Ovary (tissue), 9 donors: ENCODE data around the gene DLD. TPM values are rescaled to one million over a fixed set of nuclear protein-coding genes. Genes with fewer than 3 reads are reported as not detected.

Experiments
- DNase-seq, 5 donors: peaks; one replicate each; pipeline ENCODE4 v3.0.0-alpha.2; 2019 to 2020
- H3K27ac ChIP-seq, 2 donors: fragments of 200-600 bp; one replicate each; pipeline versions ENCODE4 v1.5.1 to v1.8.0; 2019 to 2022
- H3K27me3 ChIP-seq: fragments of 200-600 bp; one replicate; pipeline ENCODE4 v1.8.0; 2022
- H3K36me3 ChIP-seq: fragments of 200-600 bp; sonication (generic); one replicate; pipeline ENCODE4 v1.5.1; 2019
- H3K4me1 ChIP-seq: one replicate; pipeline ENCODE4 v1.8.1; 2013; ENCODE audit warnings: mild to moderate bottlenecking, moderate library complexity; ENCODE audit not compliant: insufficient read depth
- H3K4me3 ChIP-seq: fragments of 200-600 bp; sonication (generic); one replicate; pipeline ENCODE4 v1.5.1; 2017
- H3K9me3 ChIP-seq, 2 donors: fragments of 200-600 bp in 1 of 2; sonication (generic) in 1 of 2; one replicate each; pipeline versions ENCODE4 v1.5.1 to v1.8.1; 2013 to 2019; ENCODE audit warnings: mild to moderate bottlenecking in 1 of 2, moderate library complexity in 1 of 2
- EP300 ChIP-seq: sonication (generic); formaldehyde crosslinking; IDR thresholded peaks from one replicate; pipeline ENCODE4 v1.6.1; 2017; ENCODE audit warnings: antibody characterized with exemption
- POLR2A ChIP-seq: fragments of 450-650 bp; IDR thresholded peaks from one replicate; pipeline ENCODE4 v1.6.1; 2017; ENCODE audit warnings: antibody characterized with exemption, mild to moderate bottlenecking, moderate library complexity
- WGBS, 3 donors: extraction: QIAGEN DNeasy Blood & Tissue Kit in 1 of 3; methylation state at CpG; one replicate each; pipeline versions ENCODE4 v1.1.5 to v1.1.7; 2013 to 2017; 5-methylcytosine and 5-hydroxymethylcytosine counted together
- intact Hi-C, 4 donors: fragments of 100-400 bp; cut with DNase I; formaldehyde crosslinking; loops; one replicate each; pipeline versions ENCODE4 v1.11.0 to v1.15.1; 2022 to 2023
- polyA plus RNA-seq, 2 donors: library from polyadenylated mRNA; stranded (reverse); fragments of 200-250 nt in 1 of 2; fragments of 350-450 nt in 1 of 2; fragmentation: Illumina TruSeq in 1 of 2; extraction: RNeasy Lipid Tissue Mini Kit (QIAGEN cat#74804) in 1 of 2; gene quantifications; one replicate each; pipeline ENCODE4 v1.2.3, GENCODE V29; 2013 to 2014
- total RNA-seq, 7 donors: library from RNA; depleted of rRNA in 2 of 7; stranded (reverse); fragments of >200 nt in 2 of 7; fragmentation: NEBNext Ultra II Directional in 3 of 7; extraction: Animal tissue kit (Norgen Biotek cat#: 25700) in 3 of 7; gene quantifications; one replicate each; pipeline versions ENCODE4 v1.1.0 to v1.2.4, GENCODE V29; 2016 to 2023
- TF ChIP-seq, protein P1 (sequence below), 3 donors: fragments of 450-650 bp in 2 of 3; fragments of 200-600 bp in 1 of 3; IDR thresholded peaks; one replicate each; pipeline versions ENCODE4 v1.5.1 to v1.8.0; 2016 to 2022; ENCODE audit warnings: antibody characterized with exemption in 3 of 3, mild to moderate bottlenecking in 1 of 3
- donor health status: DM: no; HTN: no; CAD: no; lungs with moderate emphysema.
- donor health status: DM: no; HTN: no; CAD: no.
- donor health status: Bipolar disorder and iron deficiency.
- donor health status: DM: yes; HTN: yes; CAD: no.
- donor health status: DM: no; HTN: no; CAD: no.
- donor health status: DM: yes; HTN: yes; CAD: no.

Gene DLD
- total and polyA plus RNA-seq, 9 donors = 35.4 to 92.9 (median 49.7) TPM

DNA sequence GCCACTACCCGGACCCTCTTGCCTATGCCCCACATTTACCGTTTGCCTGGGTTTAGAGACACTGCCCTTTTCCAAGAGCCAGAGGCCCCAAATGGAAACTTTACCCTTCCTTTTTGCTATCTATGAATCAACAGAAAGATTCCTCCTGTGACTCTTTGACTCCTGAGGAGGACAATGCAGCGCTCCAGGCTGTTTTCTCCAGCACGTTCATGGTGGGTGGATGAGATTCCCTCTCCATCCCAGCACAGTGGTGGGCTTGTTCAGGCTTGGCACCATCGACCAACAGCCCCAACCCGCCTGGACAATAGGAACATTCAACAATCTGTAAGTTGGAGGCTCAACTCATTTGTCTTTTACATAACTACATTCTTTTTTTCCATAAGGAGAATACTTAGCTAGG, 55.9 kb downstream of the DLD start:
- Histone ChIP-seq H3K27me3 (no peaks in the 10 kb centered on the region), H3K4me1 (peaks cover 2% of the 10 kb centered on the region), H3K27ac (no peak overlapping the region), H3K36me3 (no peaks in the 10 kb centered on the region), H3K4me3 (no peak overlapping the region), H3K9me3 (no peaks in the 10 kb centered on the region)
- TF ChIP-seq, protein P1, sequence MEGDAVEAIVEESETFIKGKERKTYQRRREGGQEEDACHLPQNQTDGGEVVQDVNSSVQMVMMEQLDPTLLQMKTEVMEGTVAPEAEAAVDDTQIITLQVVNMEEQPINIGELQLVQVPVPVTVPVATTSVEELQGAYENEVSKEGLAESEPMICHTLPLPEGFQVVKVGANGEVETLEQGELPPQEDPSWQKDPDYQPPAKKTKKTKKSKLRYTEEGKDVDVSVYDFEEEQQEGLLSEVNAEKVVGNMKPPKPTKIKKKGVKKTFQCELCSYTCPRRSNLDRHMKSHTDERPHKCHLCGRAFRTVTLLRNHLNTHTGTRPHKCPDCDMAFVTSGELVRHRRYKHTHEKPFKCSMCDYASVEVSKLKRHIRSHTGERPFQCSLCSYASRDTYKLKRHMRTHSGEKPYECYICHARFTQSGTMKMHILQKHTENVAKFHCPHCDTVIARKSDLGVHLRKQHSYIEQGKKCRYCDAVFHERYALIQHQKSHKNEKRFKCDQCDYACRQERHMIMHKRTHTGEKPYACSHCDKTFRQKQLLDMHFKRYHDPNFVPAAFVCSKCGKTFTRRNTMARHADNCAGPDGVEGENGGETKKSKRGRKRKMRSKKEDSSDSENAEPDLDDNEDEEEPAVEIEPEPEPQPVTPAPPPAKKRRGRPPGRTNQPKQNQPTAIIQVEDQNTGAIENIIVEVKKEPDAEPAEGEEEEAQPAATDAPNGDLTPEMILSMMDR (IDR thresholded peaks at IDR 0.05) = no peak
- TF ChIP-seq EP300 = no peak
- no peak for TF ChIP-seq POLR2A
- WGBS, 3 donors = 84 to 89% (median 88%) methylated on average over 6 of the region's 6 CpGs
- intact Hi-C loops = no loop called here
- no peak for DNase-seq

DNA sequence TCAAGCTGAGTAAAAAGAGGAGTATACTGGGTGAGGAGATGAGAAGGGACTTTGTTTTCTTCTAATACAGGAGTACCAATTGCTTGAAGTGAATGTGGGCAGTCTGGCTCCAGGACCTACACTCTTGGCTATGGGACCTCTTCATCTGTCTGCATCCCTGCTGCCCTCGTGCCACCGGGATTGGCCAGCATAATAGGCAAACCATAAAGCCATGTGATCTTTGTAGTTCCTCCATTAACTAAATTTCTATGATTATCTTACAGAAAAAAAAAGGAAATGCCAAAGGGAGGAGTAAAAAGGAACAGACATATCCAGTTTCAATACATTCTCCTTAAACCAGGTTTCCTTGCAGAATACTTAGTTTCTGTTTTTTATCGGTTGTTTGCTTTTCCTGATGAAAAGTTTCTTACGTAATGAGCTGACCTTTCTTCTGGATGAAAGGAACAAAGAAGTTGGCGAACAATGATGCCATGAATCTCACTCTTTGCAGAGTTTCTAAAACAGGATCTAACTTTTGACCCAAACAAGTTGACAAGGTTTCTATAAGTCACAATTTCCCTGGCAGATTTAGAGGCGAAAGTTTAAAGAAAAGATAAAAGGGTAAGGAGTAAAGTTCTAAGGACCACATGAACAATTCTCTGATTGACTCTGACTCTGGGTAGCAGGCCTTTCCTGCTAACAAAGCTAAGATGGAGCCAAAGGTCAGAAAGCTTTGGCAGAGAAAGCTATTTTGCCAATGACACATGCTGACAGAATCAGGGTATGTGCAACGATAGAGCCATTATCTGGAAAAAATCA, 57.9 kb downstream of the DLD start:
- no peak for DNase-seq
- H3K4me3 ChIP-seq = no peak overlapping the region
- TF ChIP-seq POLR2A (no peak), EP300 (no peak)
- TF ChIP-seq, protein P1 (IDR thresholded peaks at IDR 0.05) = no peak
- intact Hi-C loops = no loop called here
- no peaks in the 10 kb centered on the region for H3K36me3 ChIP-seq
- no peaks in the 10 kb centered on the region for H3K9me3 ChIP-seq
- H3K27me3 ChIP-seq = no peaks in the 10 kb centered on the region
- H3K27ac ChIP-seq = no peak overlapping the region
- 52 to 57% (median 53%) methylated on average over 7 of the region's 7 CpGs for WGBS, 3 donors
- H3K4me1 ChIP-seq = peaks cover 2% of the 10 kb centered on the region

DNA sequence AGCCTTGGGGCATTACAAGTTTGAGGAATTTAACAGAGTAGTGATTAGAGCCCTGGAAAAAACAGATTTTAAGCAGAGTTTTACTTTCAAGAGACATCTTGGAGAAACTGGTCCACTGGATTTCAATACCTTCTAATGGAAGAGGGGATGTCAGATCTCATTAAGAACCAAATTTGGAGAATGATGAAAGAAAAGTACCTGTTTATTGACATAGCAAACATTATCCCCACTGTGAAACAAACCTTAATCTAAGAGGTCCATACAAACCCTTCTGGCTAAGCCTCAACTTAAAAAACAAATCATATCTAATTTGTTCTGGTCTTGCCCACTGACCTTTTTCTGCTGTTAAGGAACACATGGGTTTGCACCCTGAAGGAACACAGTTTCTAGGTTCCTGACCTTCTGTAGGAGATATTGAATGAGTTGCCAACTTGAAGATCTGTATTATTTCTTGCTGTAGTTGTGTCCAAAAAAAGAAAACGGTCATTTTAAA, 58.5 kb downstream of the DLD start:
- Histone ChIP-seq H3K36me3 (no peaks in the 10 kb centered on the region), H3K27me3 (no peaks in the 10 kb centered on the region), H3K27ac (no peak overlapping the region), H3K4me1 (no peaks in the 10 kb centered on the region), H3K4me3 (no peak overlapping the region), H3K9me3 (no peaks in the 10 kb centered on the region)
- intact Hi-C loops = no loop called here
- no peak for TF ChIP-seq EP300
- TF ChIP-seq, protein P1 (IDR thresholded peaks at IDR 0.05) = no peak
- no peak for TF ChIP-seq POLR2A
- 59 to 76% (median 69%) methylated on average over 1 of the region's 1 CpG for WGBS, 3 donors
- no peak for DNase-seq

DNA sequence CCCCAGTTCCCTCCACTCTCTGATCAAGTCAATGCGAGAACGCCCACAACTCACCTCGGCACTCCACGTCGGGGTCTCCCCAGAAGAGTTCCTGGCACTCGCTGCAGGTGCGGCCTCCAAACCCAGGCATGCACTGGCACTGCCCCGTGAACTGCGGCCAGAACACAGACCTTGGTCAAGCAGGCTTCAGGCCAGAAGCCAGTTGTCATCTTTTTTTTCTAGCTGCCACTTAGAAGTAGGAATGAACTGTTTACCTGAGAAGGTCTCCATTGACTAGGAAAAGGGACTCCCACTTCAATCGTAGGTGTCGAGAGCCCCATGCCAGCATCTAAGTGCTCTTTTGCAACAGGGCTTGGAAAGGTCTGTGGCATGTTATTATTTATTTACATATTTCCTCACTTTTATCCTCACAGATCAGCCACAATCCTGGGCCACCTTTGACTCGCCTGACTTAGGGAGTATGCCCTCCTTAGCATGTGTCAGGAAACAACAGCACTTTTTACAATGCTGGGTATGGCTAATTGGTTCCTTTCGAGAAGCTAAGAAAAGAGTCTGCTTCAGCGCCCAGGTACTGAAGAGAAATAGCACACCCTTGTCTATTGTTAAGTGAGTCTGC, 60.3 kb downstream of the DLD start:
- H3K4me3 ChIP-seq = no peak overlapping the region
- H3K36me3 ChIP-seq = no peaks in the 10 kb centered on the region
- H3K27ac ChIP-seq = no peak overlapping the region
- no peak for DNase-seq
- H3K27me3 ChIP-seq = no peaks in the 10 kb centered on the region
- TF ChIP-seq, protein P1 (IDR thresholded peaks at IDR 0.05) = no peak
- TF ChIP-seq POLR2A (no peak), EP300 (no peak)
- no peaks in the 10 kb centered on the region for H3K4me1 ChIP-seq
- intact Hi-C loops = no loop called here
- WGBS, 3 donors = 94 to 96% (median 95%) methylated on average over 14 of the region's 14 CpGs
- H3K9me3 ChIP-seq = no peaks in the 10 kb centered on the region
